Endothelial cell of umbilical vein (primary cell): ENCODE data around the gene CD320. TPM values are rescaled to one million over a fixed set of nuclear protein-coding genes. Genes with fewer than 3 reads are reported as not detected.
"Not testable (repeated sequence)": the region's sequence is repeated elsewhere in the genome, so short reads cannot be mapped to it uniquely, and the experiment has no call there.

Experiments
- BruUV-seq: library from RNA; stranded (reverse); fragments of 400-500 nt; replicated peaks from 2 replicates; lab custom pipeline; 2021; lab: Mats Ljungman, UMichigan
- CTCF ChIA-PET: fragments of 300-600, 350-600 bp; sonication (Branson Sonifier 250); formaldehyde crosslinking; loops from one replicate; lab custom pipeline; 2021; ENCODE audit warnings: antibody characterized with exemption, inconsistent platforms; lab: Charles Lee
- POLR2A ChIA-PET: fragments of 300-600, 350-600 bp; sonication (Branson Sonifier 250); formaldehyde crosslinking; loops from one replicate; lab custom pipeline; 2021; ENCODE audit warnings: antibody characterized with exemption, inconsistent platforms; lab: Charles Lee
- DNase-seq: peaks from one replicate; pipeline ENCODE4 v3.0.0-alpha.2; 2011; ENCODE audit warnings: low read depth, low spot score
- FAIRE-seq: peaks from 2 replicates; lab custom pipeline; 2011; peaks lifted over from hg19 to GRCh38; lab: Jason Lieb, UNC
- H2AFZ ChIP-seq: 2 replicates; pipeline ENCODE4 v1.6.0; 2012; ENCODE audit warnings: low read depth, low read length, control low read depth, inconsistent platforms
- H3K27ac ChIP-seq: 2 replicates; pipeline ENCODE4 v1.5.1; 2011; ENCODE audit warnings: low read depth, mild to moderate bottlenecking, control low read depth, low read length, moderate library complexity; ENCODE audit not compliant: insufficient read depth
- H3K27me3 ChIP-seq, 2 experiments: 2 replicates each; pipeline versions ENCODE4 v1.6.0 to v1.6.1; 2011; ENCODE audit warnings: low read length in 2 of 2, mixed read lengths in 1 of 2; ENCODE audit not compliant: control insufficient read depth in 2 of 2, insufficient read depth in 2 of 2
- H3K36me3 ChIP-seq, 2 experiments: 2 replicates in 1 of 2; 3 replicates in 1 of 2; pipeline ENCODE4 v1.5.1; 2011; ENCODE audit warnings: low read length in 2 of 2, mild to moderate bottlenecking in 1 of 2, moderate library complexity in 1 of 2; ENCODE audit not compliant: control insufficient read depth in 2 of 2, insufficient read depth in 2 of 2; ENCODE audit errors: extremely low read depth in 1 of 2
- H3K4me1 ChIP-seq: 3 replicates; pipeline ENCODE4 v1.5.1; 2011; ENCODE audit warnings: mild to moderate bottlenecking, low read length; ENCODE audit not compliant: control insufficient read depth, insufficient read depth; ENCODE audit errors: extremely low read depth
- H3K4me2 ChIP-seq: 2 replicates; pipeline ENCODE4 v1.6.1; 2011; ENCODE audit warnings: low read length, control low read depth, mixed read lengths; ENCODE audit not compliant: insufficient read depth
- H3K4me3 ChIP-seq, 3 experiments: fragments of 200-600 bp in 1 of 3; sonication (generic), shearing (Covaris generic) in 1 of 3; replicated peaks in 1 of 3; 2 replicates each; pipeline ENCODE4 v1.5.1; 2011 to 2016; ENCODE audit warnings: control low read depth in 3 of 3, low read length in 3 of 3, mild to moderate bottlenecking in 2 of 3, inconsistent platforms in 1 of 3, low read depth in 1 of 3, moderate library complexity in 1 of 3; ENCODE audit not compliant: insufficient read depth in 1 of 3
- H3K79me2 ChIP-seq: 2 replicates; pipeline ENCODE4 v1.6.0; 2012; ENCODE audit warnings: low read length, inconsistent platforms; ENCODE audit not compliant: control insufficient read depth, insufficient read depth
- H3K9ac ChIP-seq: replicated peaks from 2 replicates; pipeline ENCODE3; 2011; ENCODE audit warnings: low read length, control low read depth; ENCODE audit not compliant: insufficient read depth; ENCODE audit errors: extremely low read depth
- H3K9me1 ChIP-seq: replicated peaks from 3 replicates; pipeline ENCODE4 v1.6.0; 2011; ENCODE audit warnings: mild to moderate bottlenecking, low read length; ENCODE audit not compliant: control insufficient read depth, insufficient read depth; ENCODE audit errors: extremely low read depth
- H3K9me3 ChIP-seq: replicated peaks from 2 replicates; pipeline ENCODE4 v1.5.1; 2012; ENCODE audit warnings: low read length, inconsistent platforms; ENCODE audit not compliant: control insufficient read depth, insufficient read depth
- H4K20me1 ChIP-seq: replicated peaks from 2 replicates; pipeline ENCODE3; 2011; ENCODE audit warnings: mild to moderate bottlenecking, low read length; ENCODE audit not compliant: control insufficient read depth, insufficient read depth; ENCODE audit errors: extremely low read depth
- EZH2 ChIP-seq: IDR thresholded peaks from 2 replicates; pipeline ENCODE4 v1.6.1; 2012; ENCODE audit warnings: borderline replicate concordance, low read depth, mild to moderate bottlenecking, moderate library complexity, low read length, inconsistent platforms; ENCODE audit not compliant: severe bottlenecking
- FOS ChIP-seq: IDR thresholded peaks from 2 replicates; pipeline ENCODE4 v1.6.1; 2011; ENCODE audit warnings: mild to moderate bottlenecking, low read length, moderate library complexity, borderline replicate concordance; ENCODE audit not compliant: insufficient read depth
- GATA2 ChIP-seq: IDR thresholded peaks from 2 replicates; pipeline ENCODE4 v1.7.0; 2011; ENCODE audit warnings: low read depth, mild to moderate bottlenecking, moderate library complexity, mixed read lengths, low read length; ENCODE audit not compliant: insufficient read length, insufficient read depth
- JUN ChIP-seq: IDR thresholded peaks from 2 replicates; pipeline ENCODE4 v1.6.1; 2011; ENCODE audit warnings: borderline replicate concordance, low read depth; ENCODE audit not compliant: insufficient read length, insufficient read depth
- MYC ChIP-seq: IDR thresholded peaks from one replicate; pipeline ENCODE4 v1.6.1; 2011; ENCODE audit warnings: mild to moderate bottlenecking, low read depth, low read length
- POLR2A ChIP-seq: IDR thresholded peaks from 2 replicates; pipeline ENCODE4 v1.6.1; 2012; ENCODE audit warnings: low read depth, mild to moderate bottlenecking, control low read depth, low read length
- POLR2AphosphoS5 ChIP-seq: IDR thresholded peaks from 2 replicates; pipeline ENCODE4 v1.6.1; 2012; ENCODE audit warnings: low read depth, mild to moderate bottlenecking, control low read depth, low read length, moderate library complexity; ENCODE audit not compliant: insufficient read depth
- dilution Hi-C: fragments of 300-500 bp; cut with MboI; formaldehyde crosslinking; loops from one replicate; pipeline ENCODE4 v1.15.0; 2019; ENCODE audit warnings: low sequenced_read_pairs; ENCODE audit not compliant: extremely low pct_ligation_motif_present
- intact Hi-C: fragments of 100-400 bp; cut with micrococcal nuclease; formaldehyde crosslinking; loops from one replicate; pipeline ENCODE4 v1.10.0; 2022
- polyA plus RNA-seq, 4 experiments: library from polyadenylated mRNA; depleted of rRNA in 3 of 4; stranded (reverse) in 3 of 4; unstranded in 1 of 4; fragments of >200 nt; gene quantifications; 2 replicates each; pipeline versions ENCODE4 v1.2.1 to v1.2.3, GENCODE V29; 2011 to 2012; ENCODE audit warnings: missing spikeins in 1 of 4
- total RNA-seq: library from RNA; stranded (reverse); gene quantifications from 2 replicates; pipeline ENCODE4 v1.2.3, GENCODE V29; 2021
- TF ChIP-seq, protein P1 (sequence below): IDR thresholded peaks from 2 replicates; pipeline ENCODE4 v1.6.1; 2011; ENCODE audit not compliant: insufficient read depth, insufficient read length
- TF ChIP-seq, protein P2 (sequence below), 2 donors: IDR thresholded peaks; 1 replicate in 1 of 2; 2 replicates in 1 of 2; pipeline ENCODE4 v1.5.1; 2011; ENCODE audit warnings: low read length in 2 of 2, mild to moderate bottlenecking in 2 of 2, moderate library complexity in 2 of 2, control low read depth in 1 of 2, inconsistent platforms in 1 of 2, low read depth in 1 of 2; ENCODE audit not compliant: insufficient read depth in 1 of 2; ENCODE audit errors: extremely low read depth in 1 of 2

The CD320 gene
- total and polyA plus RNA-seq, 2 donors (not counting 3 experiments of a cell fraction or from before 2014, with no cell fraction given) = 84.9 to 190 TPM

DNA sequence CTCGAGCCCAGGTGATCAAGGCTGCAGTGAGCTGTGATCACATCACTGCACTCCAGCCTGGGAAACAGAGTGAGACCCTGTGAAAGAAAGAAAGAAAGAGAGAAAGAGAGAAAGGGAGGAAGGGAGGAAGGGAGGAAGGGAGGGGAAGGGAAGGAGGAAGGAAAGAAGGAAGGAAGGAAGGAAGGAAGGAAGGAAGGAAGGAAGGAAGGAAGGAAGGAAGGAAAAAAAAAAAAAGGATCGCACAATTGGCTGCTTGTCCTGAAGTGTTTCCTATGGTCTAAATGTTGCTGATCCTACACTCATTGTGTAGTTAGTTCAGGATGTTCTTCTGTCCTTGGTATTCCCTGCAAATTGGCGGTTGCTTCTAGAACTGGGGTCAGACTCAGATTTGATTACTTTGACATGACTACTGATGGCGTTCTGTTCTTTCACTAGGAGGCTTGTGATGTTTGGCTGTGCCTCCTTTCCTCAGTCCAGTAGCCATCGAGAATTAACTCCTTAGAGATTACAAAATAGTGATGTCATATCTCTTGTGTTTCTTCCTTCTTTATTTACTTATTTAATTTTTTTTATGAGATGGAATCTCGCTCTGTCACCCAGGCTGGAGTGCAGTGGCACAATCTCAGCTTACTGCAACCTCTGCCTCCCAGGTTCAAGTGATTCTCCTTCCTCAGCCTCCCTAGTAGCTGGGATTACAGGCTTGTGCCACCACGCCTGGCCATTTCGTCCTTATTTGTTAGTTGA lies 41.6 kb upstream of the CD320 start:
- FAIRE-seq, H2AFZ ChIP-seq, intact Hi-C loops, H3K9ac ChIP-seq, H3K4me1 ChIP-seq, dilution Hi-C loops, H3K36me3 ChIP-seq, H3K4me2 ChIP-seq, H3K9me3 ChIP-seq, BruUV-seq, H3K27ac ChIP-seq, DNase-seq, POLR2A ChIA-PET, H3K9me1 ChIP-seq, H3K79me2 ChIP-seq, H3K27me3 ChIP-seq, H4K20me1 ChIP-seq, H3K4me3 ChIP-seq: not testable (repeated sequence)
- CTCF ChIA-PET = interaction anchor here (0.6 to 1.0 kb wide), 3 partner anchors 10 to 105 kb away, joined by 4 to 5 read pairs (median 5); partner anchors contain the start of gene ANGPTL4

DNA sequence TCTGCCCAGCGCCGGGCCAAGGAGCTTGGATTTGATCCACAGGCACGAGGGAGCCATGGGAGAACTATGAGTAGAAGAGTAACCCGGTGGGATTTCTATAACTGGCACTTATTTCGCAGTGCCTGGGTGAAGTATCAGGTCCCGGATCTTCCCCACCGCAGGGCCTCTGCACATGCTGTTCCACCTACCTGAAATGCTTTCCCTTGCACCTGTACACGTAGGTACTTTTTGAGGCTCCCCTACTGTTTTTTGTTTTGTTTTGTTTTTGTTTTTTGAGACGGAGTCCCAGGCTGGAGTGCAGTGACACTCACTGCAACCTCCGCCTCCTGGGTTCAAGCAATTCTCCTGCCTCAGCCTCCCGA lies 35.3 kb upstream of the CD320 start:
- Histone ChIP-seq H3K27me3 (no peaks in the 10 kb centered on the region), H3K4me3 (peak overlapping the region in 1 of 3 experiments; percentile 52), H3K4me2 (no peak overlapping the region), H3K9me1 (no peaks in the 10 kb centered on the region), H3K27ac (no peak overlapping the region), H3K79me2 (no peaks in the 10 kb centered on the region), H3K4me1 (peaks cover 26% of the 10 kb centered on the region), H3K9me3 (no peaks in the 10 kb centered on the region), H4K20me1 (no peaks in the 10 kb centered on the region), H3K9ac (no peak overlapping the region), H2AFZ (peak overlapping the region; percentile 21), H3K36me3 (no peaks in the 10 kb centered on the region)
- no peak for TF ChIP-seq GATA2
- TF ChIP-seq EZH2 = no peak
- TF ChIP-seq JUN = no peak
- no peak for TF ChIP-seq FOS
- no peak for TF ChIP-seq POLR2AphosphoS5
- no peak for TF ChIP-seq MYC
- no peak for TF ChIP-seq POLR2A
- TF ChIP-seq, protein P1, sequence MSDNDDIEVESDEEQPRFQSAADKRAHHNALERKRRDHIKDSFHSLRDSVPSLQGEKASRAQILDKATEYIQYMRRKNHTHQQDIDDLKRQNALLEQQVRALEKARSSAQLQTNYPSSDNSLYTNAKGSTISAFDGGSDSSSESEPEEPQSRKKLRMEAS = no peak
- TF ChIP-seq, protein P2, sequence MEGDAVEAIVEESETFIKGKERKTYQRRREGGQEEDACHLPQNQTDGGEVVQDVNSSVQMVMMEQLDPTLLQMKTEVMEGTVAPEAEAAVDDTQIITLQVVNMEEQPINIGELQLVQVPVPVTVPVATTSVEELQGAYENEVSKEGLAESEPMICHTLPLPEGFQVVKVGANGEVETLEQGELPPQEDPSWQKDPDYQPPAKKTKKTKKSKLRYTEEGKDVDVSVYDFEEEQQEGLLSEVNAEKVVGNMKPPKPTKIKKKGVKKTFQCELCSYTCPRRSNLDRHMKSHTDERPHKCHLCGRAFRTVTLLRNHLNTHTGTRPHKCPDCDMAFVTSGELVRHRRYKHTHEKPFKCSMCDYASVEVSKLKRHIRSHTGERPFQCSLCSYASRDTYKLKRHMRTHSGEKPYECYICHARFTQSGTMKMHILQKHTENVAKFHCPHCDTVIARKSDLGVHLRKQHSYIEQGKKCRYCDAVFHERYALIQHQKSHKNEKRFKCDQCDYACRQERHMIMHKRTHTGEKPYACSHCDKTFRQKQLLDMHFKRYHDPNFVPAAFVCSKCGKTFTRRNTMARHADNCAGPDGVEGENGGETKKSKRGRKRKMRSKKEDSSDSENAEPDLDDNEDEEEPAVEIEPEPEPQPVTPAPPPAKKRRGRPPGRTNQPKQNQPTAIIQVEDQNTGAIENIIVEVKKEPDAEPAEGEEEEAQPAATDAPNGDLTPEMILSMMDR (IDR thresholded peaks at IDR 0.05; ENCODE audit: extremely low read depth in 1 of 2, insufficient read depth in 1 of 2, low read depth in 1 of 2, low read length in 2 of 2) = no peak
- ChIA-PET CTCF (interaction anchor here (0.6 to 3.5 kb wide), 4 partner anchors 11 to 400 kb away, joined by 3 to 20 read pairs (median 4); partner anchors contain the start of genes MARCHF2 and TIMM44), POLR2A (interaction anchor here (0.5 to 1.8 kb wide), 3 partner anchors 11 to 47 kb away, joined by 4 to 8 read pairs (median 4); partner anchors contain the start of gene RAB11B)
- no peak for FAIRE-seq
- no peak for DNase-seq
- BruUV-seq = no TSS peak
- intact Hi-C loops (loop anchor here (2.0 kb wide), 2 partner anchors 23 to 35 kb away; partner anchors contain the start of genes CD320, NDUFA7 and RPS28), dilution Hi-C loops (no loop called here)
